Measurements from ENCODE around the gene TEX47.

TEX47 gene

DNA sequence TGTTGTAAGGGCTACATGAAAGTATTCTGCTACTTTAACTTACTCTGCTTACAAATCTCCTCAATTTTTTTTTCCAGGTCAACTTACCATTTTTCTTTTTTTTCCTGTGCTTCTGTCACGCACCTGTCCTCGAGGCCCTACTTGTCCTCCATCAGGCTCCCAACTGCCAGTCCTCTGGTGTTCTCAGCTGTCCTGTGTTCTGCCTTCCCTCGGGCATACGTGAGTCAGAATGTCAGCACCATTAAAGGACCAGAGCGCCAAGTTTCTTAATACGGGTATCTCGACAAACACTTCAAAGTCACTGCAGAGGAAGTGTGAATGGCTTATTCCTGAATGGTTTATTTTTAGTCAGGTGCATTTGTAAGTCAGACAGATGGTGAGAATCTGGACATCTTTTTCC, at the start of gene TEX47:
Gene TEX47, minus strand, starts transcription at position 185 of the 400 bp plus-strand sequence. CDS start 795 bp downstream, outside the sequence.
- DNase-seq: no peak

DNA sequence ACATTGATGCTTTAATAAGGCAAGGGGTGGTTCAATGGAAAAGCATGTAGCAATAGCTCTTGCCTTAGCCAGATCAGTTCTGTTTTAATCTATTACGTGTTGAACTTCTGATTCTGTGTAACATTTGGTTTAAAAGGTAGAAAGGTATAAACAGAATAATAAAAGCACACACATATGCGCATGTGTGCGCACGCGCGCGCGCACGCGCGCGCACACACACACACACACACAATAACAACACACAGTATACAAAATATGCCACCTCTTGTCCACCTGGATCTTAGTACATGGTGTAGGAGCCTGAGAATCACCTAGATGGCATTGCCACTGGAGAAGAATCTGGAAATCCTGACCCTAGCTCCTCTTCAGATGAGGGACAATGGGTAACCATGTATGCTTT, 49.6 kb upstream of the TEX47 start:
- DNase-seq: no peak

DNA sequence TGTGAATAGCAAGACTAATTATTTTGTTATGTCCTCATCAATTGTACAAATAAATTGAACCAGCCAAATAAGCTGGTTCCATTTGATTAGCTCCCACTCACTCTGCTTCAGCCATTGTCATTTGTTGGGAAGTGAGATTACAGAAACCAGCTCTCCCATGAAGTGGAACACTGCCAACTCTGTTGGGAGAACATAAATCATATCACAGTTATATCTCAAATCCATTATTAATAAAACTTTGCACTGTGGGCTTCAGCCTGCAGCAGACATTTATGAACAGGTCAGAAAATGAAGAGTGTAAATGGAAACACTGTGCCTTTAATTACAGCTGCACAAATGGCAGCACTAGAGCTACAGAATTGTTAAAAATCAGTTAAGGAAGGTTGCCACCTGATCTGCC, 46.7 kb upstream of the TEX47 start:
- DNase-seq: peak; percentile 15

DNA sequence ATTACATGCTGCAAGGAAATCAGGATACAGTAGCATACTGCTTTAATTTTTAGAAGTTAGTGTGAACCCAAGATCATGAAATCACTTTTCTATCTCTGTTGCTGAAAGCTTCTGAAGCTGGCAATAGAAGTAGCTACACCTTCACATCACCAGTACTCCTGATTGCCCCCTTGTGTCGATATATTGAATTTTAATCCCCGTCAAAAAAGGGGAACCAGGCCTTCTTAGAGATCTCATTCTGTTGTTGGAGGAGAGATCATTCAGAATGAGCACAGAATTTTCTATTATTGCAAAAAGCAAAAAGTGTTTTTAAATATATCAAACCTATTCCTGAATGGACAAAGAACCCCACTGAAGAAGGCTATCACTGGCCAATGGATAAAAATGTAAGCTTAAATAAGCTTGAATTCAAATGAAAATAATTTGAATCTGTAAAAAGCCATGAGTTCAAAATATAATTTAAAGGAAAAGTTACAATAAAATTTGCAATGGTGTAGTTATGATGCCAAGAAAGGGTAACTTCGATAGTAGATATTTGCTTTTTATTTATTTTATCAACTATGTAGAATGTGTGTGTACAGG, 39.7 kb upstream of the TEX47 start:
- DNase-seq: peak; percentile 65

DNA sequence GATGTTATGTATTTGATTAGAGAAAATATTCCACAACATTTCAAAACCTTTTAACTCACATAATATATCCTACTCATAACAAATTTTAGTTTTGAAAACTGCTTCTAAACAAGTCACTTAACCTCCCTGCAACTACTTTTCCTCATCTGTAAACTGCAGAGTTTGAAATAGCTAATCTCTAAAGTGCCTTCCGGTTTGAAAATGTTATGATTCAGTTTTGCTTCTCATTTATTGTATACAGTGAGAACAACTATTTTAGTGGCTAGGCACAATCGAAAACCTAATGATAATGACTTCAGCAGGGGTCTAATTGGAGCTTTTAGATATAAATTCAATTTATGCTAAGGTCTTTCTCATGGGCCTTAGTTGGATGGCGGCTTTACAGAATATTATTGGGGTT, 30.7 kb upstream of the TEX47 start:
- DNase-seq: no peak

DNA sequence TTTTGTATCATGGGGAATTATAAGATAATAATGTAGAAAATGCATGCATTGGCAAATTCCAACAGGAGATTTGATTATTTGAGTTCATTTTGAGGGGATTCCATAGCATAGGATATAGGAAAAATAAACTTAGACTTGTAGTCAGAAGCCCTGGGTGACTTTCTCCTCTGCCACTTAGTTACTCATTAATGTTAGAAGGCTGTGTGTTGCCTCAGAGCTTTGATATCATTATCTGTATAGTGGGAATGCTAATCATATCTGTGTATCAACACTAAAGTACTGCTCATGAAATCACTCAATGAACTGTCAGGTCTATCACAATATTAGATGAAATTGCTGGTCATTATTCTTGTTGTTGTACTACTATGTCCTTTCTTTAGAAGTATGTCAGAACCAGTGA, 23.0 kb upstream of the TEX47 start:
- no peak for DNase-seq

DNA sequence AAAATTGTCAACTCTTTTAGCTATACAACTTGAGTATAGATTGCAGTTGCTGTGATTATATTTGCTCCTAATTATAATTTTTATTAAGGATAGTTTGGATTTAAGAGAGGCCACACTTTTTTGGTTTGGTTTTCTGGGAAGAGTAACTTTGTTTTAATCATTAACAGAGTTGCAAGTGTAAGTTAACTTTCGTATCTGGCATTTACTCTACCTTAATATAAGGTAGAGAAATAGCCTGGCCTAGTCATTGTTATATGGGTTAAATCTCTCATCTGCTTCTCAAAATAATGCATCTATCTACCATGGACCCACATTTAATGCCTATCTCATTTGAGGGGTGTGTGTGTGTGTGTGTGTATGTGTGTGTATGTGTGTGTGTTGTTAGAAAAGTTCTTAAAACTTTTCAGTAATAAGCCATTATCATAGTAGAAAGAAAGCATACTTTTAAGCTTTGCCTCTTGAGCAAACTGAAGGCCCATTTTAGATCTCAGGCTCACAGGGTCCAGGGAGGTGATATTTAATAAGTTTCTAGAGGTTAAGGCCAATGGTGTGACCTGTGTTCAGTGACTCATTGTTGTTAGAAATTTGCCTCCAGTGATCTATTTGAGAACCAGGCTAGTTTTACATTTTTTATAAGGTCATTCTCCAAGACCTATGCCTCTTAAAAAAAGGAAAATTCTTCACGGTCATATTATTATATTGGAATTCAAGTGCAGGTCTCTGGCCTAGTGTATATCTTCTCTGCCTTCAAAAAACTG, 10.9 kb upstream of the TEX47 start:
- no peak for DNase-seq

DNA sequence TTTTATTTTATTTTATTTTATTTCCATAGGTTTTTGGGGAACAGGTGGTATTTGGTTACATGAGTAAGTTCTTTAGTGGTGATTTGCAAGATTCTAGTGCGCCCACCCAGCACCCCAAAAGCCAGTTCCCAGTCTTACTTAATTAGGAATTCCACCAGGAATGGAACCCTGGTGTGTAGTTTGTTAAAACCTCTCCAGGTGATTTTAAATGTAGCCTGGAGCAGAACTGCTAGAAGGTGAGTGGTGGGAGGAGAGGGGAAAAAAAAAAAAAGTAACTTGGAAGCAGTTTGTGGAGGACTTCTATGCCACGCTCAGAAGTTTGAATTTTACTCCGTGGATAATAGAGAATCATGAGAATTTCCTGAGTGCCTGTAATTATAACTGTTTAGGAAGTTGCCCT, 5.5 kb upstream of the TEX47 start:
- DNase-seq: no peak

DNA sequence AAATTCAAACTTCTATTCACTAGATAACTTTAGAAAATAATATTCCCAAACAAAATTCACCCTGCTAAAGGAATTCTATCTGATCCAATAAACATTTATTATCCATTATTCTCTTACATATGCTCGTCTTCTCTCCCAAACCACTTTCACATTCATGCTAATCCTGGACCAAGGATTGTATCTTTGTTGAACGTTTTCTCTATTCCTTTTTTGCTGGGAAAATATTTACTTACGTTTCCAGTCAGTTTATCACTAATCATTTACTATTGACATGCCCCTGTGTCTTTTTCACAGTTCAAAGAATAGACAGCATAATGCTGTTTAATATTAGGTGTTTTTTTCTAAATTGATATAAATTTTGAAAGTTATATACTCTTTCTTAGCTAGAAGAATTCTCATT, 3.2 kb downstream of the TEX47 start:
- no peak for DNase-seq

DNA sequence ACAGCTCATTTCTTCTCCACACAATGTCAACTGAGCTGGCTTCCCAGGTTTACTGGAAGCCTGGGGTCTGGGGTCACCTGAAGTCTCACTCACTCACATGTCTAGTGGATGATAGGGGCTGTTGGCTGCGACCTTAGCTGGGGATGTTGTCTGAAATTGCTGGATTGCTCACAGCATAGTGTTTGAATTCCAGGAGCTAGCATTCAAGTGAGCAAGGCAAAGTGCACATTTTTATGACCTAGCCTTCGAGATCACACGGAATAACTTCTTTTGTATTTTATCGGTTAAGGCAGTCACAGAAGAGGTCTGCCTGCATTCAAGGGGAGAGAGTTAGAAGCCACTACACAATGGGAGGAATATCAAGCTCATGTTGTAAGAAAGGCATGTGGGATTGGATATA, 3.6 kb downstream of the TEX47 start:
- no peak for DNase-seq

DNA sequence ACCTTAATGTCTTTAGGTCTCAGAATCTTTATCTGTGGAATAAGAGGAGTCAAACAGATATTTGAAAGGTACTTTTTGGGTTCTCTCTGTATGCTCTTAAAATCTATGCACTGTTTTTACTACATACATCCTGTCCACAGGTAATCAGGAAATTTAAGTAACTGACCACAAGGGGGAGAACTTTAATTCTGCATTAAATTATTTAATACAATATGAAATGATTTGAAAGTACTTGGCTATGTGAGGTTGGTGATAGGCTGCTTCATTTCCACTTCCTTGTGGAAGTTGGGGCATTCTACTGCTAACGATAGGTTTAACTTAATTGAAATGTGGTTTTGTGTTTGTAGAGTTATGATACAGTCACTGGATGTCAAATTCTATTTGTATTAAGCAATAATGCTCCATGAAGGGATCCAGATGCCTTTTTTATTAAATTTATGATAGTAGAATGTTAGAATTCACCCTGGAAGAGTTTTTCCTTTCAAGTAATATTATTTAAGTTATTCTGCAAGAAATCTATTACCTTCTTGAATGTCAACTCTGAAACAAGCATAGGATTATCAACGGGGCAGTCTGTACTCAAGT, 6.0 kb downstream of the TEX47 start:
- DNase-seq: peak; percentile 43

DNA sequence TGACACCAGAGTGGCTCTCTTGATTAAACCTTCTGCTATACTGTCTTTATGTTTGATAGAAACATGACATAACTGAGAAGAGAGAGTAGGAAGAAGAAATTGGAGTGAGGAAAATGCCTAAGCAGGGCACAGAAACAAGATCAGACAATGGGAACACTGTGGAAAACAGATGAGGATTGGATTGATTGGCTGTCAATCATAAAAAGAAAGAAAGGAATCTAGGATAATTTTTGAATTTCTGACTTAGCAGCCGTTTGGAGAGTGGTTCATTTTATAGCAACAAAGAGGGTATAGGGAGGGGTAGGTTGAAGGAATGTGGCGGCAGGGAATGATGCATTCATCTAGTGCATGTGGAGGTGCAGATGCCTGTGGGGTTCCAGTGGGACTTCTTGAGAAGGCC, 7.8 kb downstream of the TEX47 start:
- DNase-seq: no peak

DNA sequence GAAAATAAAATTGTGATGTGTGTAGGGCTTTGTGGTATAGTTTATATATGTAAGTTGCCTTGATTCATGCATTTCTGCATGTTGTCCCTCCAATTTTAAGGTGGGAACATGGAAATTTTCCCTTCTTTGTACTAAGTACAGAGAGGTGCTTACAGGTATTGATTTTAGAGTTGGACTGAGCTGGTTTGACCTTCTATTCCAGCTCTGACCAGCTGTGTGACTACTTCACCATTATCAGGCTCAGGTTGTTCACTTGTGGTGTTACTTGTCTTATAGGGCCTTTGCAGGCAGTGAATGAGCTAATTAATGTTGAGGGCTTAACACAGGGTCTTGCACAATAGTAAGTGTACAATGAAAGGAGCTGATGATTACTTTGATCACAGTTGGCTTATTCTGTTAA, 19.7 kb downstream of the TEX47 start:
- DNase-seq: no peak

DNA sequence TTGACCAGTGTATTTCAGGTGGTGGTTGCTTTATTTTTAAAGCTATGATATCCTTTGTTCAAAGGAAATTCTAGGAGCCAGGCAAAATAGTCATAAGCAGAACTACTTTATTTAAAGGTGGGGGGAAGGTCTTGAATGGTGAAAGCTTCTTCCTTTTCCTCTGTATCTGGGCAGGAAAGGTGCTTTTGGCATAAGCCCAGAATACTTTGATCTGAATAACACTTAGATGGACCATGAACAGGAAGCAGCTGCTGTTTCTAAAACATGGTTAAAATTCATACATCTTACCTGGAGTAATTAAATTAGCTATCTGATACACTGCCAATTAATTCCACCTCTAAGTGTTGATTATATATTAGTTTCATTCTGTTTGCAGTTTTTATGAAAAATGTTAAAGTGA, 22.8 kb downstream of the TEX47 start:
- no peak for DNase-seq

DNA sequence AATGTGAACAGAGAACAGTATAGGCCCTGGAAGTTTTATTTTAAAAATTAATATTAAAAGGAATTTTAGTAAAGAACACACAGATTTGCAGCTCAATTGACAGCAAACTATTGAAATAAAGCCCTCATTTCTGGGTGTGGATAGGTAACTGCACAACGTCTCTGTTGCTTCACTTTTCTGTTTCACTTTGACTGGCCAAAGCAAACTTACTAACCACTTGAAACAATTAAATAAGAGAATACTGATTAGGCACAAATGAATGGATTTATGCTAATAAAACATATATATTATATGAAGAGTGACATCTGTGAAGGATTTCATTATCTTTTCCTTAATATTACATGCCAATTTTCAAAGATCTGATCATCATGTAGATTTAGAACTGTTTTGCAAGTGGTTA, 24.1 kb downstream of the TEX47 start:
- DNase-seq: no peak

DNA sequence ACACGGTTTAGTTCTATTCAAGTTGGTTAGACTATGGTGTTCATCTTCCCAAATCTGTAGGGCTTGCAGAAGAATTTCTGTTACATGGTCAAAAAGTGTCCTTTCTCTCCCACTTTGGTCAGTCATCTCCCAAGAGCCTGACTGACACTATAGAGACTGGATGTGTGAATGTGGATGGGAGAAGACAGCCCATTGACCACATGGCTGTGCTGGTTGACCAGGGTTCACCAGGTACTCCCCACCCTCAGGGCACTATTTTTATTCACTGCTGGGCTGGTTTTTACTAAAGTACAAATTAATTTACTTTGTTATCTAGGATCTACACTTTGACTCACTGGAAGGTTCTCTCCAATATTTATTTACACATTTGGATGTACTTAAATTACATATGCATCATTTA, 33.8 kb downstream of the TEX47 start:
- no peak for DNase-seq

DNA sequence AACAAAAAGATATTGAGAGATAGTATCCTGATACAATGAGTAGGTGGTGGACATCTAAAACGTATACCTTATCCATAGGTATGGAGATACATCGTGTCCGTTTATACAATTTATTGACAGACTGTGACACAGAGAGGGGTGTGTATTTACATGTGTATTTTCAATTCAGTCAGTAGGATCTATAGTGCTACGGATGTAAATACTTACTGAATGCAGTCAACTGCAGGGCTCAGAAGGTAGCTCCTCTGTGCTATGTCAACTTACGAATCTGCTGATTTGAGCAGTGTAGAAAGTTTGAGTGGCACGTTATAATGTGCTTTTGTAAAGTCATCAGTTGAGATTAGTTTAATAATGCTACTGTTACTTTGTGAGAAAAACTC, 35.4 kb downstream of the TEX47 start:
- DNase-seq: no peak

DNA sequence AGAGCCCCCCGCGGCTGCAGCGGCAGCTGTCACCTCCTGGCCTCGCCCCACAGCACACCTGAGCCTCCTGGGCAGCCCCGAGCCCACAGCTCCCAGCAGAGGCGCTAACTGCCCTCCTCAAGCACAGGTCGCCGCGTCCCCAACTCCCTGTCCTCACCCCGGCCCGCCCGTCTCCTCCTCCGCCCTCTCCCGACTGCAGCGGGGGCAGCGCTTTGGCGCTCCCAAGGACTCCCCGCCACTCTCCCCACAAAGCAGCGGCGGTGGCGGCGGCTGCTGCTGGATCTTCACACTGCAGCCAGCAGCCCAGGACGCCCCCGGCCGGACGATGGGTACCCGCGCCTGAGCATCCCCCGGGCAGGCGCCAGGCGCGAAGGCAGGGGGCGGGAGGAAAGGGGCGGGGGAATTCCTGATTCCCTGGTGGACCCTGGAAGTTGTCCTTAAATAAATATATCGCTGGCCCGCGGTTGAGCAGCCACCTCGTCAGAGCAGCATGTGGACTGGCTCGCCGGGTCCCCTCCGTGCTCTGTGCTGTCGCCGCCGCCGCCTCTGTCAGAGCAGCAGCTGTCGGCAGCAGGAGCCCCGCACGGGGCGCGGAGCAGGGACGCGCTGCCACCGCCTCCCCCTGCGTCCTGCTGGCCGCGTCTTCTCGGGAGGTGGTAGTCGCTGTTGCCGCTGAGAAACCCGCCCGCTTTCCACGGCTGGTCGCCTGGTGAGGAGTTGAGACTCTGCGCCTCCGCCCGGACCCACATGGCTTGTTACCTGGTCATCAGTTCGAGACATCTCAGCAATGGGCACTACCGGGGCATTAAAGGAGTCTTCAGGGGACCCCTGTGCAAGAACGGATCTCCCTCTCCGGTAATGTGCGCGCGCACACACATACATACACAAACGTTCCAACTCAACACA, 36.1 kb downstream of the TEX47 start, which contains the start of gene ZNF804B:
Gene ZNF804B, plus strand, starts transcription at position 471 of the 906 bp plus-strand sequence. Its CDS starts 277 bp downstream, at position 748.
- DNase-seq: peak; percentile 75

DNA sequence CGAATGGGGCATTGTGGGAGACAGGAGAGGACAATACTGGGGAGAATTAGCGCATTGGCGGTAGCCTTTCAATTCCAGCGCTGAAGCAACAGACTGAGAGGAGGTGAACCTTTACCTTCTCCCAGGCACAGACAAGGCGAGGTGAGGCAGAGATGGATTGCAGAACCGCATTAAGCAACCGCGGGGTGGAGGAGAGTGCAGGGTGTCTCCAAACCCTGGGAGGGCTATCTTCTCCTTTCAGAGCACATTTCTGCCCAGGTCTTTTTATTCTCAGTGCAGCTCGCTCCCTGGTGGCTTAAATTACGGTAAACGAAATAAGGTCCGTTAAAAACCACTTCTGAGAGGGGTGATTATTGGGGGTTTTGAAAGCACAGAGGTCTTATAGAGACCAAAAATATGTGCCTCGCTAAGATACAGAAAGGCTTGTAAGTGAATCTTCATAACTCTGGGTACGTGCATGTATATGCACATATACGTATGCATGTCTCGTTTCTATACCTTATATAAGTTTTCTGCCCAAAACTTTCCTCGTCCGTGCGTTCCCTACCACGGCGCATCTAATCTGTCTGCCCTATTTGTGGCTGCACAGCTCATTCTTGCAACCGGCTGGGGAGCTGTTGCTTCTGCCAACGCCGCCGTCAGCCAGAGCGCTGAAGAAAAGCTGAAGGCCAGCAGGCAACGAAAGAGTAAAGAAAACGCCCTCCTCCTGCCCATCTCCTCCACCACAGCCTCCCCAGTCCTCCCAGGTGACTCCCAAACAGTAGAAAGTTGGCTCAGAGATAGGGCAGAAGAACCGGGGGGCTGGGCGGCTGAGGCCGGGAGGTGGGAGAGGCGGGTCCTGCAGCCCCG, 36.9 kb downstream of the TEX47 start:
- peak; percentile 80 for DNase-seq

DNA sequence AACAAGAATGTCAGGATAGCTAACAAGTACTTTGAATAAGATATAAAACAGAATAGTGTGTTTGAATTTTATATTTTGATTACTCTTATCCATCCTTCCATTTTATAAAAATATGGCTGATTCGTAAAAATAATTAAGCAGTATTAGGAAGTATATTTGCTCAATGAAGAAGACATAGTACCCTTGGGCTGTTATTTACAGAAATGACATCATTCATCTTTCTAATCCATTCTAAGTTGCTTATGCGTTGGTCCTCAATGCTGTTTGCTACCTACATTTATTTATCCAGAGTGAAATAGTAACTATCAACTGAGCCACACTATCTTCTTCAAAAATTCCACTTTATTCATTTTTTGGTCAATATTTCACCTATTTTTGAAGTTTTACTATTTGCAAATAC, 38.2 kb downstream of the TEX47 start:
- DNase-seq: no peak

DNA sequence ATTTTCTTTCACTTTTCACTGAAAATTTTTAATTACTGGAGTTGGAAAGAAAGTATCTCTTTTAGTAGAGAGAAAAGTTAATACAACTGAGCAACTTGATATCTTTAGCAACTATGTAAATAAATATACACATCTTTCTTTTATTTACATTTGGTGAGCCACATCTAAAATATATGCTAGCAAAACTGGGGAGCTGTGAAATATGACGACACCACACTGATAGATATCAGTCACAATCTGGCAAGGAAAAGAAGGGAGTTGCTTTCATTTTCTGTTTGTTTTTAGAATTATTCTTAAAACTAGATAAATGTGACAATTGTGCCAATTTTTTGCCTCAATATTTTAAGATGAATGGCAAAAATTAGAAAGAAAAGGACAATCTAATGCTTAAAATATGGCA, 38.7 kb downstream of the TEX47 start:
- no peak for DNase-seq

DNA sequence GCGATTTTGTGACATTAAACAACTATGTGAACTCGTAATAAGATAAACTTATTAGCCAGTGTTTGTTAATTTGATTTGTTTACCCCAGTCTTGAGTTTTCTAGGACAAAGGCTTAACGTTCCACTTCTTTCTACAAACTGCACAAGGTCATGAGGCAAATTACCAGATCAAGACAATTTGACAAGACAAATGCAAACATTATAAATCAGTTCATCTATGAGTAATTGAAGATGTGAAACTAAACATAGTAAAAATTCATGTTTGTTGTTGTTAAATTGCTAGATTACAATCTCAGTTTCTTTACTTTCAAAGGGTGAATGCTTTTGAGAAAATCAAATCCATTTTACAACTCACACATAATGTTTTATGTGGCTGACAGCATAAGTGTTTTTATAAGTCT, 49.4 kb downstream of the TEX47 start:
- no peak for DNase-seq

Data from eye (tissue), 1 donor.